SH-SY5Y (cell line): ENCODE results near the gene CEP170B.

Source experiments
- GATA2 ChIP-seq: IDR thresholded peaks from 2 replicates; pipeline ENCODE4 v1.6.1; 2011; ENCODE audit warnings: mild to moderate bottlenecking, low read depth, low read length
- GATA3 ChIP-seq: IDR thresholded peaks from 2 replicates; pipeline ENCODE4 v1.6.1; 2011; ENCODE audit warnings: low read depth, mild to moderate bottlenecking, low read length, moderate library complexity

CEP170B gene

GRCh38 chr14:104885973-104886689 lies 21.1 kb downstream of the CEP170B start:
- TF ChIP-seq GATA2, result no peak
- TF ChIP-seq GATA3, result no peak

DNA sequence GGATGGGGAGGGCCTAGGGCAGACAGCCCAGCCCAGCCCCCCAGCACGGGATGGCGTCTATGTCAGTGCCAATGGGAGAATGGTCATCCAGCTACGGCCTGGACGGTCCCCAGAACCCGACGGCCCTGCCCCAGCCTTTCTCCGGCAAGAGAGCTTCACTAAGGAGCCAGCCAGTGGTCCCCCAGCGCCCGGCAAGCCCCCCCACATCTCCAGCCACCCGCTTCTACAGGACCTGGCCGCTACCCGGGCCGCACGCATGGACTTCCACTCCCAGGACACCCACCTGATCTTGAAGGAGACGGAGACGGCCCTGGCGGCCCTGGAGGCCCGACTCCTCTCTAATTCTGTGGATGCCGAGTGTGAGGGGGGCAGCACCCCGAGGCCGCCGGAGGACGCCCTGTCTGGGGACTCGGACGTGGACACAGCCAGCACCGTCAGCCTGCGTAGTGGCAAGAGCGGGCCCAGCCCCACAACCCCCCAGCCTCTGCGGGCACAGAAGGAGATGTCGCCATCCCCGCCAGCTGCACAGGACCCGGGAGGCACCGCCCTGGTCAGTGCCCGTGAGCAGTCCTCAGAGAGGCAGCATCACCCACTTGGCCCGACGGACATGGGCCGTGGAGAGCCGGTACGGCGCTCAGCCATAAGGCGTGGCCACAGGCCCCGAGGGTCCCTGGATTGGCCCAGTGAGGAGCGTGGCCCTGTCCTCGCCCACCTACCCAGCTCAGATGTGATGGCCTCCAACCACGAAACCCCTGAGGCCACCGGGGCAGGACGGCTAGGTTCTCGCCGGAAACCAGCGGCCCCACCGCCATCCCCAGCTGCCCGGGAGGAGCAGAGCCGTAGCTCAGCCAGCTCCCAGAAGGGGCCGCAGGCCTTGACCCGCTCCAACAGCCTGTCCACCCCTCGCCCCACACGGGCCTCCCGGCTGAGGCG lies 21.9 kb downstream of the CEP170B start:
- TF ChIP-seq GATA2 (no peak), GATA3 (no peak)

- no peak for TF ChIP-seq GATA3
- TF ChIP-seq GATA2, result no peak
Measured at GRCh38 chr14:104887623-104888488, 22.8 kb downstream of the CEP170B start.

- TF ChIP-seq GATA2 (no peak), GATA3 (no peak)
Measured at GRCh38 chr14:104888489-104889374, 23.7 kb downstream of the CEP170B start.

DNA sequence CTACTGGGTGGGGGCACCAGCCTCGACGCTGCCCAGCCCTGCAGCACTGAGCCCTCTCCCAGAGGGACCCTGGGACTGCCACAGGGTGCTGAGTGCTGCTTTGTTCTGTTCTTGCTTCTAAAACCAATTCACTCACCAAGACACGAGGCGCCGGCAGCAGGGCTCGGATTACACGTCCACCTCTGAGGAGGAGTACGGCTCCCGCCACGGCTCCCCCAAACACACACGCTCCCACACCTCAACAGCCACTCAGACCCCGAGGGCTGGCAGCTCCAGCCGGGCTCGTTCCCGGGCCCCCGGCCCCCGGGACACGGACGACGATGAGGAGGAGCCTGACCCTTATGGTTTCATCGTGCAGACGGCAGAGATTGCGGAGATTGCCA lies 24.3 kb downstream of the CEP170B start:
- TF ChIP-seq GATA3, result no peak
- TF ChIP-seq GATA2, result no peak

DNA sequence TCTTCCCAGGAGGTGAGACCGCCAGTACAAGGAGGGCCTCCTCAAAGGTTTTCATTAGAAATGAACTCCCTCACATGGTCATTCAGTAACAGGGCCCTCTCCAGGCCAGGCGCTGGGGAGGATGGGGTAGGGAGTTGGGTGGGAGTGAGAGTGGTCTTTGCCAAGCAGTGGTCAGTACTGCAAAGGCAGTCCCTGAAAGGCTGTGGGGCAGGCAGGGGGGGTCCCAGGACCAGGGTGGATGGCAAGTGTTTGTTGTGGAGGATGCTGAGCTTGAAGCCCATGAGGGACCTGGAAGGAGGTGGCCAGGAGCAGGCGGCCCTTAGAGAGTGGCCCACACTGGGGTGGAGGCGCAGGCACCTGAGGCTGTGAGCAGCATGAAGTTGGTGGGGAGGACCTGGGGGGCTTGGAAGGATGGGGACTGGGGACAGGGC lies 26.1 kb downstream of the CEP170B start:
- TF ChIP-seq GATA2 (no peak), GATA3 (no peak)

DNA sequence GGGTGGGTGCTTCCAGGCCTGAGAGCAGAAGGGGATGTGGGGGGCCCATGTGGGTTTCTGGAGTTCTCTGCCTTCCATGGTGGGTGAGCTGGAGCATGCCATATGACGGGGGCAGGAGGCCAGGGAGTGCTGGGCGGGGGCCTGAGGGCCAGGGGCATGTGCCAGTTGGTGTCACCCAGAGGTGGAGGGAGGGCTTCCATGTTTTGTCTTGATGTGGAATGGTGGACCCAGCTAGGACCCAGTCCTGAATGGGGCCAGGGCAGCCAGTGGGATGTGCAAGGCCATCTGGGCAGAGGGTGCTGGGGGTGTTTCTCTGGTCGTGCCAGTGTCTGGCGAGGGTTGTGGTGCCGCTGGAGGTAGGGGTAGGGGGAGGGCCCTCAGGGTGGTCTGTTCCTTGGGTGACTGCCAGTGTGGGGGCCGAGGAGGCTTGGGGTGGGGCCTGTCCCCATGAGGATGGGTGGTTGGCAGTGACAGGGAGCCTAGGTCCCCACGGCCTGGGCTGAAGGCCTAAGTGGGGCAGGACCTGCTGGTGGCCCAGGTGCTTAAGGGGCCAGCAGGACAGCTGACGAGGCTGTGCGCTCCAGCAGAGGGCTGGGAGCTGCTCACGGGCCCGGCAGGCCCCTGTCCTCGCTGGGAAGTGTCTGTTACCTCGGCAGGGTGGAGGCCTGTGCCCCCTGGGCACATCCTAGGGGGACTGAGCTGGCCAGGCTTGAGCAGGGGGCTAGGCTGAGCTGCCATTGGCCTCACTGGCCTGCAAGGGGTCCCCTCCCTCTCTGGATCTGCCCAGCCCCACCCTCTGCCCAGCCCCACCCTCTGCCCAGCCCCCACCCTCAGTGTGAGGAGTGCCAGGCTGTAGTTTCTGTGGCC lies 26.8 kb downstream of the CEP170B start:
- TF ChIP-seq GATA3, result no peak
- TF ChIP-seq GATA2, result no peak

DNA sequence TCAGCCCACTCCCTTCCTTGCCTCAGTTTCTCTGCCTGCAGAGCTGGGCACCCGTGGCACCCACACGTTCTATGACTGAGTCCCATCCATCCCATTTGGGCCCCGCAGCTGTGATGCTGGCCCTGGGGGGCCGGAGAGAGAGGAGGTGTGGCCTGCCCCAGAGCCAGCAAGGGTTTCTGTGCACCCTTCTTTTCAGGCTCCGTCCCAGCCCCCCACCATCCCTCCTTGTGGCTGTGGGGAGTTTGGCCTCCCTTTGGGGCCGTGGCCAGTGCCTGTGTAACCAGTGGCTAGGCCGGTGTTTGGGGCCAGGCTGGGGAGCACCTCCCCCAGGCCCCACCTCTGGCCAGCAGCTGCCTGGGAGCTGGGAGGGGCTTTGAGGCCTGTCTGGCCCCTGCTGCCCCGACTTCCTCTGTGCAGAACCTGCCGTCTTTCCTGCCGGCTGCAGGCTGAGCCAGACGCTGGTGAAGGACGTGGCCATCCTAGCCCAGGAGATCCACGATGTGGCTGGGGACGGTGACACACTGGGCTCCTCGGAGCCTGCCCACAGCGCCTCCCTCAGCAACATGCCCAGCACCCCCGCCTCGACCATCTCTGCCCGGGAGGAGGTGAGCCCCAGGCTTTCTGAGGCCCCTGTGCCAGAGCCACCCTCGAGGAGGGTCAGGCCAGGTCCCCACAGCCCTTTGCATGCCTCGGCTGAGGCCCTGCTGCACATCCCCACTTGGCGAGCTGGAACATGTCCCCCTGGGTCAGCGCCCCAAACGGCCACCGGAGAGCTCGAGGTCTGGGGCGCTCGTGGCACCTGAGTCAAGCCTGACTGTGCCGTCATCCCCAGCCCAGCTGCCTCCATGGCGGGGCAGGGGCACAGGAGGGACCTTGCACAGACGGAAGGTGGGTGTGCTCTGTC lies 27.7 kb downstream of the CEP170B start:
- TF ChIP-seq GATA3 (no peak), GATA2 (no peak)

DNA sequence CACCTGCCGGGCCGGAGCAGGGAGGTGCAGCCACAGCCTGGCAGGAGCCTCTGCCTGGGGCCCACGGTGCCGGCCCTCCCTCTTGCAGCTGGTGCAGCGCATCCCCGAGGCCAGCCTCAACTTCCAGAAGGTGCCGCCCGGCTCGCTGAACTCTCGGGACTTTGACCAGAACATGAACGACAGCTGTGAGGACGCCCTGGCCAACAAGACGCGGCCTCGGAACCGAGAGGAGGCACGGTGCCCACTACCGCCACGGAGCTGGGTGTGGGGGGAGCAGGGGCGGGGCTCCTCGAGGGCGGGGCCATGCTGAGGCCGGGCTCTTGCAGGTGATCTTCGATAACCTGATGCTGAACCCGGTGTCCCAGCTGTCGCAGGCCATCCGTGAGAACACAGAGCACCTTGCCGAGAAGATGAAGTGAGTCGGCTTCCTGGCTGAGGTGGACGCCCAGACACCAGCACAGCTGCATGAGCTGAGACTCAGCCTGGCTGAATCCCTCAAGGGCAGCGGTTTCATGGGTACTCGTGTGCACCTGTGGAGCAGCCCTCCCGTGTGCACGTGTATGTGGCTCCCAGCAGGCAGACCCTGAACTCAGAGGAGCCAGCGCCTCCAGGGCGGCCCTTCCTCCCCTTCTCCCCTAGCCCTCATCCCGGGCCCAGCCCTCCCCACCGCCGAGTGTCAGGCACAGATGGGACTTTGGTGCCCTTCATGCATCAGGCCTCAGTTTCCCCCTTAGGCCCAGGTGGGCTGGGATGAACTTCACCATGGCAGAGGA lies 28.6 kb downstream of the CEP170B start:
- TF ChIP-seq GATA3 (no peak), GATA2 (no peak)

GRCh38 chr14:104894331-104895206 lies 29.5 kb downstream of the CEP170B start:
- no peak for TF ChIP-seq GATA3
- TF ChIP-seq GATA2, result no peak
